Endodermal cell (in vitro differentiated cells): ENCODE measurements around the gene CDADC1. TPM values are rescaled to one million over a fixed set of nuclear protein-coding genes. Genes with fewer than 3 reads are reported as not detected.

Experiments used
- DNase-seq: peaks from one replicate; pipeline ENCODE4 v3.0.0-alpha.2; 2017
- H3K27ac ChIP-seq: 2 replicates; pipeline ENCODE4 v1.5.1; 2013; ENCODE audit warnings: mild to moderate bottlenecking, low read depth, low read length, moderate library complexity
- H3K27me3 ChIP-seq: 2 replicates; pipeline ENCODE4 v1.6.1; 2013; ENCODE audit warnings: mild to moderate bottlenecking, low read length, moderate library complexity; ENCODE audit not compliant: insufficient read depth, control insufficient read depth, poor library complexity, severe bottlenecking
- H3K36me3 ChIP-seq: 2 replicates; pipeline ENCODE4 v1.7.0; 2013; ENCODE audit warnings: mild to moderate bottlenecking, low read length, moderate library complexity; ENCODE audit not compliant: control insufficient read depth, insufficient read depth
- H3K4me1 ChIP-seq: one replicate; pipeline ENCODE4 v1.7.0; 2013; ENCODE audit warnings: low read length; ENCODE audit not compliant: control insufficient read depth, insufficient read depth
- H3K4me3 ChIP-seq: 2 replicates; pipeline ENCODE4 v1.5.1; 2013; ENCODE audit warnings: mild to moderate bottlenecking, low read length, moderate library complexity
- H3K9ac ChIP-seq: 2 replicates; pipeline ENCODE4 v1.6.1; 2013; ENCODE audit warnings: mild to moderate bottlenecking, low read length, moderate library complexity; ENCODE audit not compliant: poor library complexity, severe bottlenecking; ENCODE audit errors: extremely low read depth
- H3K9me3 ChIP-seq: 2 replicates; pipeline ENCODE4 v1.6.1; 2013; ENCODE audit warnings: mild to moderate bottlenecking, low read length, moderate library complexity; ENCODE audit not compliant: control insufficient read depth
- H3K27ac Mint-ChIP-seq: 2 replicates; pipeline ENCODE4 v1.8.0; 2020; ENCODE audit warnings: mixed read lengths
- H3K27me3 Mint-ChIP-seq: 2 replicates; pipeline ENCODE4 v1.8.0; 2021; ENCODE audit warnings: mild to moderate bottlenecking, mixed read lengths; ENCODE audit not compliant: insufficient read depth
- H3K36me3 Mint-ChIP-seq: 2 replicates; pipeline ENCODE4 v1.8.0; 2020; ENCODE audit warnings: low read depth, mixed read lengths
- H3K4me1 Mint-ChIP-seq: 2 replicates; pipeline ENCODE4 v1.8.0; 2020; ENCODE audit warnings: mixed read lengths
- H3K4me3 Mint-ChIP-seq: 2 replicates; pipeline ENCODE4 v1.8.0; 2020; ENCODE audit warnings: mild to moderate bottlenecking, moderate library complexity, mixed read lengths
- H3K9me3 Mint-ChIP-seq: 2 replicates; pipeline ENCODE4 v1.8.0; 2020; ENCODE audit warnings: mild to moderate bottlenecking, mixed read lengths
- CTCF ChIP-seq: fragments of 200-600 bp; sonication (generic); conservative IDR thresholded peaks from 2 replicates; pipeline ENCODE4 v1.5.0; 2021; ENCODE audit warnings: antibody characterized with exemption, mild to moderate bottlenecking
- WGBS, 2 experiments: methylation state at CpG; one replicate each; pipeline versions ENCODE4 v1.1.5 to v1.1.7; 2013; ENCODE audit warnings: missing lambda C conversion rate in 2 of 2, mixed read lengths in 1 of 2; ENCODE audit not compliant: insufficient coverage in 1 of 2, insufficient read length in 1 of 2; 5-methylcytosine and 5-hydroxymethylcytosine counted together
- total RNA-seq, 2 donors: library from RNA; stranded (reverse); fragmentation: NEBNext Ultra II Directional in 1 of 2; extraction: Animal tissue kit (Norgen Biotek cat#: 25700) in 1 of 2; gene quantifications; 2 replicates in 1 of 2; 3 replicates in 1 of 2; pipeline ENCODE4 v1.2.1, GENCODE V29; 2021

CDADC1 gene
- total RNA-seq, 2 donors from 2014 or later = 6.0 to 15.8 TPM

GRCh38 chr13:49241296-49241695 is 6.4 kb upstream of the CDADC1 start:
- no peak overlapping the region for H3K27ac Mint-ChIP-seq
- Histone ChIP-seq H3K4me1 (peaks cover 7% of the 10 kb centered on the region), H3K9me3 (peaks cover 36% of the 10 kb centered on the region), H3K36me3 (no peaks in the 10 kb centered on the region), H3K4me3 (no peak overlapping the region), H3K27me3 (no peaks in the 10 kb centered on the region), H3K9ac (no peak overlapping the region), H3K27ac (no peak overlapping the region)
- H3K4me3 Mint-ChIP-seq = no peak overlapping the region
- peaks cover 10% of the 10 kb centered on the region for H3K9me3 Mint-ChIP-seq
- peaks cover 8% of the 10 kb centered on the region for H3K4me1 Mint-ChIP-seq
- DNase-seq = no peak
- peaks cover 18% of the 10 kb centered on the region for H3K27me3 Mint-ChIP-seq
- no peak for TF ChIP-seq CTCF
- no peaks in the 10 kb centered on the region for H3K36me3 Mint-ChIP-seq
- WGBS, 2 experiments = 90 to 98% methylated on average over 4 to 7 of the region's 7 CpGs

DNA sequence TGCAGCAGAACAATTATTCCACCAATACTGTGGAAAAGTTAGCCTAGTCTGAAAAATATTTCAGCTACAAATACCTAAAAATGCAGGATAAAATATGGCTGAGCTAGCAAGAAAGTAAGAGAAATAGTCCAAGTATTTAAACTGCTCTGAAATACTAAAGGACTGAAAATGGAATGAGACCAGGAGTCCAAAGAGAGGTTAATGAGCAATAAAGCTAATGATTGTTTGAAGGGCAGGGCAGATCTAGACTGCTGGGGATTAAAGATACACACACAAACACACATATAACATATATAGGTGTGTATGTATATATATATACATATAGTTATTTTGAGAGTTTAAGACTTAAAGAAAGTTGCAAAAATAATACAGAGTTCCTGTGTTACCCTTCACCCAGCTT is 2.6 kb upstream of the CDADC1 start:
- Histone ChIP-seq H3K9ac (no peak overlapping the region), H3K4me1 (peaks cover 10% of the 10 kb centered on the region), H3K4me3 (no peak overlapping the region), H3K27me3 (no peaks in the 10 kb centered on the region), H3K9me3 (peaks cover 13% of the 10 kb centered on the region), H3K27ac (no peak overlapping the region), H3K36me3 (no peaks in the 10 kb centered on the region)
- Mint-ChIP-seq H3K4me1 (peaks cover 13% of the 10 kb centered on the region), H3K4me3 (no peak overlapping the region), H3K27me3 (peaks cover 20% of the 10 kb centered on the region), H3K9me3 (peaks cover 4% of the 10 kb centered on the region), H3K27ac (no peak overlapping the region), H3K36me3 (no peaks in the 10 kb centered on the region)
- no peak for DNase-seq
- no peak for TF ChIP-seq CTCF

DNA sequence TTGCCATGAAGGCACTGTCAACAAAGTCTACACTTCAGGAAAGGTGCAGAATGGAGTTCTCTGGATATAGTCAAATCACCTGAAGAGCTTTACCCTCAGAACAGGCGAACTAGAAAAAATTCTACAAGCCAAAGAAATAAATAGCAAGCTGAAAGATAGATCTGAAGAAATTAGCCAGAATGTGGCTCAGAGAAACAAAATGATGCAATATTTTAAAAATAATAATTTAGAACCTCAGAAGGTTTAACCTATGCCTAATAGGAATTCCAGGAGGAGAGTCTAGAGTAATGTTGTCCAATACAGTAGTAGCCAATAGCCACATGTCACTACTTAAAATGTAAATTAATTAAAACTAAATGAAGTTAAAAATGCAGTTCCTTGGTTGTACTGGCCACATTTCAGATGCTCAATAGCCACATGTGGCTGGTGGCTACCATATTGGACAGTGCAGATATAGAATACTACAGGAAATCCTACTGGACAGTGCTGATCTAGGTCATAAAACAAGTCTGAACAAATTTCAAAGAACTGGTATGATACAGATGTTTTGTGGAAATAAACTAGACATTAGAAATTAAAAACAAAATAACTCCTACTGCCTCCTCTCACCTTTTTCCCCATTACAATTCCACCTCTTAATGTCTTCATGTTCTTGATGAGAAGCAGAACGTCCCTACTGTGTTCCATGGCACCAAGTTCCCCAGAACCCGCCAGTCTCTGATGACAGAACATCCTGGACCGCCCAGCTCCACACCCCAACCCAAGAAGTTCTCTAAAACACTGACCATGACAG is 679 bp upstream of the CDADC1 start:
- H3K4me1 ChIP-seq = peaks cover 10% of the 10 kb centered on the region
- TF ChIP-seq CTCF = no peak
- no peak for DNase-seq
- H3K9me3 ChIP-seq = peaks cover 10% of the 10 kb centered on the region
- no peaks in the 10 kb centered on the region for H3K27me3 ChIP-seq
- H3K4me3 ChIP-seq = peak overlapping the region; percentile 97
- no peaks in the 10 kb centered on the region for H3K36me3 Mint-ChIP-seq
- H3K9me3 Mint-ChIP-seq = peaks cover 4% of the 10 kb centered on the region
- H3K27ac ChIP-seq = no peak overlapping the region
- peaks cover 13% of the 10 kb centered on the region for H3K4me1 Mint-ChIP-seq
- peak overlapping the region; percentile 98 for H3K27ac Mint-ChIP-seq
- peaks cover 19% of the 10 kb centered on the region for H3K27me3 Mint-ChIP-seq
- WGBS, 2 experiments = 27 to 100% methylated on average over 1 to 4 of the region's 4 CpGs
- peak overlapping the region; percentile 95 for H3K4me3 Mint-ChIP-seq
- peak overlapping the region; percentile 85 for H3K9ac ChIP-seq
- no peaks in the 10 kb centered on the region for H3K36me3 ChIP-seq
